Smooth muscle cell (in vitro differentiated cells): Measurements from ENCODE around the gene DEFB126. TPM values are rescaled to one million over a fixed set of nuclear protein-coding genes. Genes with fewer than 3 reads are reported as not detected.
"Not testable (repeated sequence)": the region's sequence is repeated elsewhere in the genome, so short reads cannot be mapped to it uniquely, and the experiment has no call there.

ENCODE experiments used
- DNase-seq: peaks from one replicate; lab custom pipeline; 2025; ENCODE audit not compliant: unreplicated experiment; lab: John Stamatoyannopoulos, UW
- H2AFZ ChIP-seq: fragments of 200-600 bp; sonication (generic); 2 replicates; pipeline ENCODE4 v1.6.0; 2016; ENCODE audit warnings: antibody characterized with exemption, low read depth, mild to moderate bottlenecking
- H3F3A ChIP-seq: fragments of 200-600 bp; sonication (generic); 2 replicates; pipeline ENCODE4 v1.6.0; 2017; ENCODE audit warnings: antibody characterized with exemption, low read depth
- H3K27ac ChIP-seq: fragments of 200-600 bp; sonication (generic); 2 replicates; pipeline ENCODE4 v1.5.1; 2016; ENCODE audit warnings: low read depth, mild to moderate bottlenecking
- H3K27me3 ChIP-seq: fragments of 200-600 bp; sonication (generic); 2 replicates; pipeline ENCODE4 v1.6.1; 2016; ENCODE audit warnings: low read depth, mild to moderate bottlenecking
- H3K36me3 ChIP-seq: fragments of 200-600 bp; sonication (generic); 2 replicates; pipeline ENCODE4 v1.5.1; 2016; ENCODE audit warnings: low read depth
- H3K4me1 ChIP-seq: fragments of 200-600 bp; sonication (generic); 2 replicates; pipeline ENCODE4 v1.5.1; 2016; ENCODE audit warnings: low read depth
- H3K4me2 ChIP-seq: fragments of 200-600 bp; sonication (generic); 2 replicates; pipeline ENCODE4 v1.6.0; 2016; ENCODE audit warnings: mild to moderate bottlenecking
- H3K4me3 ChIP-seq: fragments of 200-600 bp; sonication (generic); 2 replicates; pipeline ENCODE4 v1.5.1; 2016; ENCODE audit warnings: mild to moderate bottlenecking
- H3K79me2 ChIP-seq: fragments of 200-600 bp; sonication (generic); 2 replicates; pipeline ENCODE4 v1.6.0; 2016; ENCODE audit warnings: low read depth, mild to moderate bottlenecking
- H3K9ac ChIP-seq: fragments of 200-600 bp; sonication (generic); 2 replicates; pipeline ENCODE4 v1.6.0; 2016; ENCODE audit warnings: low read depth
- H3K9me3 ChIP-seq: fragments of 200-600 bp; sonication (generic); replicated peaks from 2 replicates; pipeline ENCODE4 v1.5.1; 2016; ENCODE audit warnings: low read depth
- H4K20me1 ChIP-seq: fragments of 200-600 bp; sonication (generic); 2 replicates; pipeline ENCODE4 v1.6.0; 2016; ENCODE audit warnings: low read depth
- CTCF ChIP-seq: fragments of 200-600 bp; sonication (generic); IDR thresholded peaks from 2 replicates; pipeline ENCODE4 v1.5.1; 2017; ENCODE audit warnings: borderline replicate concordance, mild to moderate bottlenecking, antibody characterized with exemption; ENCODE audit not compliant: insufficient read depth, poor library complexity, severe bottlenecking
- WGBS: methylation state at CpG from one replicate; pipeline ENCODE4 v1.1.7; 2016; ENCODE audit warnings: low lambda C conversion rate; 5-methylcytosine and 5-hydroxymethylcytosine counted together
- polyA plus RNA-seq: library from polyadenylated mRNA; unstranded; fragments of >200 nt; fragmentation: Nextera tagmentation; extraction: Ambion mirVana; gene quantifications from 2 replicates; pipeline ENCODE4 v1.2.1, GENCODE V29; 2016
- total RNA-seq: library from RNA; depleted of rRNA; stranded (reverse); fragments of >200 nt; gene quantifications from 2 replicates; pipeline ENCODE4 v1.2.3, GENCODE V29; 2014

The DEFB126 gene
- total and polyA plus RNA-seq, 2 experiments from 2014 or later, result not detected

- DNase-seq, result no peak
- Histone ChIP-seq H3K27ac (no peak overlapping the region), H3K9me3 (no peaks in the 10 kb centered on the region), H4K20me1 (no peaks in the 10 kb centered on the region), H3K36me3 (no peaks in the 10 kb centered on the region), H3K9ac (no peak overlapping the region), H3K4me1 (no peaks in the 10 kb centered on the region), H3K4me2 (no peak overlapping the region), H3K4me3 (no peak overlapping the region), H3F3A (no peaks in the 10 kb centered on the region), H2AFZ (no peak overlapping the region), H3K79me2 (no peaks in the 10 kb centered on the region), H3K27me3 (no peaks in the 10 kb centered on the region)
- no peak for TF ChIP-seq CTCF
Measured at GRCh38 chr20:101975-102374, 40.4 kb upstream of the DEFB126 start.

DNA sequence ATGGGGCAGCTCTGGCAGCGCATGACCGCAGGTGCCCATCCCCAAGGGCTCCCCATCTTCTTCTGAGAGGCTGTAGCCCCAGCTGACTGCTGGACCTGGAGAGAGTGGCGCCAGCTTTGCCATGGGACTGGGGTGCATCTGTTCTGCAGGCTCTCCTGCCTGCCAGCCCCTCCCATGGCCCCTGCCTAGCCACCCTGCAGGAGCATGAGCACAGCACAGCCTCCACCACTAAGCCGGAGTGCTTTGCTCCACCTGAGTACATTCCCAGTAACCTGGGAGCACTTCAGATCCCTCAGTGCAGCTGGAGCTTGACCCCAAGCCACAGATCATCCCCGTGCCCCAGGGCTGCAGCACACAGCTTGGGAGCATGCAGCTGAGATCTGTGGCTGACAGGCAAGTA lies 38.9 kb upstream of the DEFB126 start:
- Histone ChIP-seq H4K20me1 (no peaks in the 10 kb centered on the region), H2AFZ (no peak overlapping the region), H3K27ac (no peak overlapping the region), H3K9me3 (no peaks in the 10 kb centered on the region), H3K4me2 (no peak overlapping the region), H3K4me1 (no peaks in the 10 kb centered on the region), H3K79me2 (no peaks in the 10 kb centered on the region), H3K4me3 (no peak overlapping the region), H3F3A (no peaks in the 10 kb centered on the region), H3K9ac (no peak overlapping the region), H3K27me3 (no peaks in the 10 kb centered on the region), H3K36me3 (no peaks in the 10 kb centered on the region)
- TF ChIP-seq CTCF, result no peak
- 85% methylated on average over 4 of the region's 5 CpGs for WGBS
- DNase-seq, result no peak

- H3F3A ChIP-seq, result no peaks in the 10 kb centered on the region
- H3K4me1 ChIP-seq, result no peaks in the 10 kb centered on the region
- H3K4me2 ChIP-seq, result no peak overlapping the region
- H3K9ac ChIP-seq, result no peak overlapping the region
- H4K20me1 ChIP-seq, result no peaks in the 10 kb centered on the region
- no peak for TF ChIP-seq CTCF
- H3K79me2 ChIP-seq, result no peaks in the 10 kb centered on the region
- H3K4me3 ChIP-seq, result no peak overlapping the region
- peaks cover 3% of the 10 kb centered on the region for H3K9me3 ChIP-seq
- no peak overlapping the region for H2AFZ ChIP-seq
- no peak overlapping the region for H3K27ac ChIP-seq
- no peaks in the 10 kb centered on the region for H3K36me3 ChIP-seq
- no peaks in the 10 kb centered on the region for H3K27me3 ChIP-seq
- no peak for DNase-seq
Measured at GRCh38 chr20:112396-112795, 30.0 kb upstream of the DEFB126 start.

GRCh38 chr20:117518-117917 lies 24.9 kb upstream of the DEFB126 start:
- no peak overlapping the region for H3K4me2 ChIP-seq
- H3K27ac ChIP-seq, result no peak overlapping the region
- no peak for DNase-seq
- H3K79me2 ChIP-seq, result no peaks in the 10 kb centered on the region
- no peaks in the 10 kb centered on the region for H4K20me1 ChIP-seq
- H3K4me3 ChIP-seq, result no peak overlapping the region
- no peak overlapping the region for H2AFZ ChIP-seq
- H3K9ac ChIP-seq, result no peak overlapping the region
- H3K9me3 ChIP-seq, result peaks cover 3% of the 10 kb centered on the region
- no peaks in the 10 kb centered on the region for H3K36me3 ChIP-seq
- H3K4me1 ChIP-seq, result no peaks in the 10 kb centered on the region
- H3K27me3 ChIP-seq, result no peaks in the 10 kb centered on the region
- TF ChIP-seq CTCF, result no peak
- H3F3A ChIP-seq, result no peaks in the 10 kb centered on the region

- not testable (repeated sequence) for H3K36me3 ChIP-seq, DNase-seq, H3F3A ChIP-seq, H4K20me1 ChIP-seq, H3K4me3 ChIP-seq, H3K4me2 ChIP-seq, H2AFZ ChIP-seq, H3K27me3 ChIP-seq, H3K4me1 ChIP-seq, H3K9ac ChIP-seq, H3K79me2 ChIP-seq, H3K9me3 ChIP-seq, H3K27ac ChIP-seq
- 83% methylated on average over 21 of the region's 28 CpGs for WGBS
Measured at GRCh38 chr20:129786-130323, 12.5 kb upstream of the DEFB126 start.
